HK-2 (cell line): Measurements from ENCODE around the gene NOTCH2.
"Not testable (repeated sequence)": the region's sequence is repeated elsewhere in the genome, so short reads cannot be mapped to it uniquely, and the experiment has no call there.

Experiments
- DNase-seq: peaks from one replicate; pipeline ENCODE4 v3.0.0-alpha.2; 2018; ENCODE audit not compliant: unreplicated experiment

Gene NOTCH2

DNA sequence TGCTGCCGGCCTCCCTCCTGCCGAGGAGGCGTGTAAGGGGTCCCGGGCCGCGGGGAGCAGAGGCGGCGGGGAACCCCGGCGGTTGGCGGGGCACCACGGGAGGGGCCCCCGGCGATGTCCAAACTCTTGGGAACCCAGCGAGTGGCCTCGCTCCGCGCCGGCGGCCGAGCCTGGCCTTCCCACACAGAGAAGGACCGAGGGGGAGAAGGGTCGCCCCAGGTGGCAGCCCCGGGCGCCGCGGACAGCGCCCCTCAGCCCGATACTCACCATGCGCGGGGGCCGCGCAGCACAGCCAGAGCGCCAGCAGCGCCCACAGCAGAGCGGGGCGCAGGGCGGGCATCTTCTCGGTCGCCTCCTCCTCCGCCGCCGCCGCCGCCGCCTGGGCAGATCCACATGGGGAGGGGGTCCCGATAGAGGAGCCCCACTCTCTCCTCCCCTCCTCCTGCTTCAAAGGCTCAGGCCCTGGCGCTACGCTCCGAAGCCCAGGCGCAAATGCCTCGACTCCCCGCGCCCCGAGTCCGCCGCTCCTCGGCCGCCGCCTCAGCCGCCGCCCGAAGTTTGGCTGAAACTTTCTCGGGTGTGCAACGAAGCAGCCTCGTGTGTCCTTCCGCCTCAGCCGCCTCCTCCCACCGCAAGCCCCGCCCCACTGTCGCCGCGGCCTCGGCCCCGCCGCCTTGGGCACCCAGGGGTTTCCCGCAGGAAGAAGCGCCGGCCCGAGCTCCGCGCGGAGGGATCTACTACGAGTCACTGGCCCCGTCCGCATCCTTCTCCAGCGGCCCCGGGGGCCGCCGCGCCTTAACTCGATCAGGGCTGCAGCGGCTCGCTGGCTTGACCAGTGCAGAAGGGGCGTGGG lies at the start of gene NOTCH2:
NOTCH2 (minus strand) TSS at position 596 of the 853 bp plus-strand sequence; CDS start at position 340, 256 bp downstream.
- DNase-seq: peak; percentile 26

DNA sequence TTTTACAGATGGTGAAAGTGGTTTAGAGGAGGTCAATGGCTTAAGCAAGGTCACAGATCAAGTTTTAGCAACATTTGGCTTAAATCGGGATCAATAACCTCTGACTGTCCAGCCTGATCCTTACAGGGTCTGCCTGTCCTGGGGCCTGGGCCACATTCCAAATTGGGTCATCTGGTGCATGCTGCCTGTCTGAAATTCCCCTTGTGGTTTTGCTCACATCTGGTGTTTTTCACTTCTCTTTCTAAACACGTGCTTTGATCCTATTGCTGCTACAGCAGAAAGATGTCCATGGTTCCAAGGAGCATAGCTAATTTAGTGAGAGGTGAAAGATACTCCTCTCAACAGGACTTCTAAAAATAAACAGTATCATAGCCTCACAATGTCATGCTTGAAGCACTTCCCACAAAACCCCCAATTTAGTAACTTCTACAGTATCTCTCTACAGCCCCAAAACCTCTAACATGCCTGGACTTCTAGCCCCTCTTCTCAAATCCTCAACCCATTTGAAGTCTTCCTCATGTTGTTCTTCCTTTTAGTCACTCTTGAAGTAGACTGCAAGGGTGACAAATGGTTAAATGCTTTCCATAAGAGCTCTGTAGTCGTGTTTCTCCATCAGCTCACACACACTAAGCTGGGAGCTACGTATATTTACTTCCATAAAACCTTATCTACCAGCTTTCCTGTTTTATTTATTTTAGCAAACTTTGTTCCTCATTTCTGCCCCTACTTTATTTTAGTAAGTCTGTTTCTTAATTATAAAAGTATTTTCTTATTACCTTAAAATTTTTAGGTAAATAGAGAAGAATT lies 48.1 kb upstream of the NOTCH2 start:
- not testable (repeated sequence) for DNase-seq

DNA sequence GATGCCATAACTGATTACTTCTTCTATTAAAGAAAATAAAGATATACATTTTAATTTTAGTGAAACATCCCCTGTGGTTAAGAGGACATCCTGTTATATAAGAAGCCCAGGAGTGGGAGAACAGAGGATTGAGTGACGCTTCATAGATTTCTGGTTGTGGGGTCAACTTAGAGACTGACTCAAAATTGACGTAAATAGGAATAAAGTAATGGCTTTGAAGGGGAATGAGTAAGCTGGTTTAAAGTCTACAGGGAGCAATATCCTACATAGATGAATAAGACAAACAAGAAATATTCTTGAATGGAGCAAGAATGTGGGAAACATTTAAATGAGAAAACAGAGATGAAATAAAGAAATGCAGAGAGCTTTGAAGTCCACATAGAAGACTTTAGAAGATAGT lies 46.6 kb upstream of the NOTCH2 start:
- DNase-seq: not testable (repeated sequence)

DNA sequence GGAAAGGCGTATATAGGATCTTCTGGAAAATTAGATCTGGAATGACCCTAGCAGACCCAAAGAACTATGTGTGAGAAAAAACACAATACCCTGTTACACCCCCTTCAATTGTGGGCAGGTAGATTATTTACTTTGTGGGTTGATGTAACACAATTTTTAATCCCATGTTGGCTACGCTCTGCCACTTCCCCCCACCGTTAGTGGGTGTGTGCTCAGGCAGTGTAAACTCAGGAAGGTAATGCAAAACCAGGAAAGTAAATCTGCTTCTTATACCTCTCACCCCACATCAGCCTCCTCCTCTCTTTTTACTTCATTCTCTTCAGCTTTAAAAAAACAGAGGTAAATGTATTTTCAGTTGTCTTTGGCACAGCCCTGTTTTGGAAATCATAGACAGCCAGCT lies 43.7 kb upstream of the NOTCH2 start:
- not testable (repeated sequence) for DNase-seq

DNA sequence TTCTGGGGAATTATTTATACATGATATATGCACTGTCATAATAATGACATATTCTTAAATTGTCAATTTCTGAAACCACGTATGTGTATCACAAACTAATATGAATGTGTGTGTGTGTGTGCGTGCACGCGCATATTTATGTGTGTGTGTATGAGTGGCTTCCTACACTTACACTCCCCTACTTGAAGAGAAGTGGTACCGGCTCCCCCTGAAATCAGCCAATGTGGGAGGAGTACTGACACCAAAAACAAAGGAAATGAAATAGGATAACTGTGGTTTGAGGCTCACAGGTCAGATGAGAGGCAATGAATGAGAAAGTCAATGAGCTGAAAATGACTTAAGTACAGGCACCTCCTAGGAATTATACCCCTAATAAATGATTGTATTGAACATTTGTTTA lies 42.8 kb upstream of the NOTCH2 start:
- not testable (repeated sequence) for DNase-seq

DNA sequence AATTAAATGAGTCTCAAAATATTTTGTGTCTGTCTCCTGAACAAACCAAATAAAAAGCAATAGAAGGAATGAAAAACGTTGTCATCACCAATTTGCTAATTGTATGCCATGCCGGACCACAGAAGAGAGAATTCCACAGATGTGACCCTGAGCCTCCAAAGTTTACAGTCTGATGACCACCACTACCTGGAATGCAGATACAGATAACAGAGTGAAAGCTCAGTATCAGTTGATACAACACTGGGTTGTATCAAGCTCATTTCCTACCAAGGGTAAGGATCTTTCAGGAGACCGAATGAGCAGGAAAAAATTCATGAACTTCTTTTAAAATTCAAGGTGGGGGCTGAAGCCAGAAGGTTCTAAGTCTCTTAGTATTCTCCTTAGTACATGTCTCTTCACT lies 42.3 kb upstream of the NOTCH2 start:
- not testable (repeated sequence) for DNase-seq

DNA sequence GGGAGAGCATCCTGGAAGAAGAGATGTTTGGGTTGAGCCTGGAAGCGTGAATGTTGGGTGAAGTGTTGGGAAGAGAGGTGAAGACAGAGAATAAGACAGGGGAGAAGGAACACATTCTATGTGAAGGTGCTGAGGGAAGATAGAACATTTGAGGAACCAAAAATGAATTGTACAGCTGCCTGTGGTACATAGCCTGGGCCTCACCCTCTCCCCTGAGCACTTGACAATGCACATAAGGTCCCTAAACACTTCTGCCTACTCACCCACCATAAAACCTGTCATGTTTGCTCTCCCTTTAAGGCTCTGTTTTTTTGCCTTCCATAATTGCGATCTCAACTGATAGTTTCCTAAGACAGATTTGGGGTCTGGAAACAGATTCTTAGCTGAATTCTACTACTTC lies 41.5 kb upstream of the NOTCH2 start:
- DNase-seq: not testable (repeated sequence)

DNA sequence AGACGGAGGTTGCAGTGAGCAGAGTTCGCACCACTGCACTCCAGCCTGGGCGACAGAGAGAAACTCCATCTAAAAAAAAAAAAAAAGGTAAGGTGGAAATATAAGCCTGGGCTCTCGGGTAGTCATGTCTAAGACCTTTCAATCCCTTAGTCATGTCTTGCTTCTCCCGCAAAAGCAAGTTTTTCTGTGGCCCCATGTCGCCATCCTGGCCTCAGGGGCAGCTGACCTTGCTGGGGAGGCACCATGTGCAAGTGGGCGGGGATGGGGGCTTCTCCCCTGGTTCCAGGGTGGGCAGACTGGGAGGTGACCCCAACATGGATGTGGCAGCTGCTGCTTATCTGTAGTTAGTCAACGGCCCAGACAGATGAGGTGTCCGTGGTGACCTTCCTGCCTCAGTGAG lies 40.2 kb upstream of the NOTCH2 start:
- DNase-seq: not testable (repeated sequence)

DNA sequence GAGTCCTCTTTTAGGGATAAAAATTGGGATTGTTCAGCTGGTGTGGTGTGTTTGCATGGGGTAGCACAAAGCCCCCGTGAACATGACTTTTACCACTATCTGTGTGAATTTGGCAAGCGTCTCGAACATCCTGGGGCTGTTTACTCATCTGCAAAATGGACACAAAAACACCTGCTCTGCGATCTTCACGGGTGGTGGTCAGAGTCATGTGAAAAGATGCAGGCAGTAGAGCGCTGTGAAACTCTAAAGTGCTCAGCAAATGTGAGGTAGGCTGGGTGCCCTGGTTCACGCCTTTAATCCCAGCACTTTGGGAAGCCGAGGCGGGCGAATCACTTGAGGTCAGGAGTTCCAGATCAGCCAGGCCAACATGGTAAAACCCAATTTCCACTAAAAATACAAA lies 39.7 kb upstream of the NOTCH2 start:
- DNase-seq: not testable (repeated sequence)

DNA sequence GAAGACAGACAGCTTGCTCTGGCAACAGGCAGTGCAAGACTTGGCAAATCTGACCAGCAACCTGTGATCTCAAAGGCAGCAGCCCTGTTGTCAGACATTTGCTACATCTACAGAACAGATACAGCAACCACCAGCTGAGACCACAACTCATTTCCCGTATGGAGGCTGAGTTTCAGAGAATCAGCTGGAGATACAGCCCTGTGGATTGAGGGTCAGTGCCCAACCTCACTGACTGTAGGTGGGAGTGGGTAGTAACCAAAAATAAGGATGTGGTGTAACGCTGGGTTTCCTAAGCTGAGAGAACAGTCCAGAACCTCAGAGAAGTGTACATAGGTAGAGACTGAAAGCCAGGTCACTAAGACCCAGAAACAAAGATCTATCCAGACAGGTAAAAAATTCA lies 35.8 kb upstream of the NOTCH2 start:
- DNase-seq: not testable (repeated sequence)

DNA sequence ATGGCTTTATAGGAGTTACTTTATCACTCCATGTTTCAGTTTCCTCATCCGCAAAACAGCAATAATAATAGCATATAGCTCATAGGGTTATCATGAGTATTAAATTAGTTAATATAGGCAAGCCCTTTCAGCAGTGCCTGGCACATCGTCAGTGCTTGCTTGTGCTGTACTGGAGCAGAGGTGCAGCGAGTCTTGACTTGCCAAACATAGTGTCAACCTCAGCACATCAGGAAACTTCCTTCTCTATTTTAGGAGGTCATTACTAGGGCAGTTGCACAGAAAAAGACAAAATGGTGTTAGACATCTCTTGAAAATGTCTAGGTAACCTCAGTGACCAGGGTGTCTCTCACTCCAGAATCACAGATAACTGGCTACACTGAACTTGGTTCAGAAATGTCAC lies 34.3 kb upstream of the NOTCH2 start:
- not testable (repeated sequence) for DNase-seq

DNA sequence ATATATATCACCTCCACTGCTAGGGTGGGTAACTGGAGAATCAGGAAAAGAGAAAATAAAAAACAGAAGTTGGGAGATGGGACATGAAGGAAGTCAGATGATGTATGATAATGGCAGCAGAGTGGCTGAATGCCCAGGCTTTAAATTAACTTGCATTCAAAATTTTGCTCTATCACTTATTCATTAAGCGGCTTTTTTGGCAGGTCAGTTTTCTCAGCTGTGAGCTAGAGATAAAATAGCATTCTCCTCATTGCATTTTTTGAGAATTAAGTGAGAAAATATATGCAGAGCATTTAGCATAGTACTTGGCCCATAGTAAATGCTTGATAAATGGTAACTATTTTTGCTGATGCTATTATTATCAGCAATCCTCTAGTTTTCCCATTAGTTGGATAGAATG lies 32.1 kb upstream of the NOTCH2 start:
- DNase-seq: not testable (repeated sequence)

DNA sequence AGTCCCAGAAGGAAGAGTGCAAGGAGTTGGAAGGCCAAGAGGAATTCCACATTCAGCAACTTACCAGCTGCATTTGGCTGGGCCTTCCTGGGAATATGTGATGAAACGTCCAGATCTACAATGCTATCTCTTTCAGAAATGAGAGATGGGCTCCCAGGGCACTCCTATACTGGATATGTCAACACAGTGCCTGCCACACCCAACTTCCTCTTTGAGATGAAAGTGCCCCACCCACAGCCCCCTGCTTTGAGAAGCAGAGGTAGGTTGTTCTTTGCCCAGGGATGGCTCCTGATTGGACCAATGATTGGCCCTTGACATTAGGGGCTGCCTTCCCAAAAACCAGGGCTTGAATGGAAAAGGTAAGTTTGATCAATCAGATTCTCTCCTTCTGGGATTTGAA lies 31.1 kb upstream of the NOTCH2 start:
- not testable (repeated sequence) for DNase-seq

DNA sequence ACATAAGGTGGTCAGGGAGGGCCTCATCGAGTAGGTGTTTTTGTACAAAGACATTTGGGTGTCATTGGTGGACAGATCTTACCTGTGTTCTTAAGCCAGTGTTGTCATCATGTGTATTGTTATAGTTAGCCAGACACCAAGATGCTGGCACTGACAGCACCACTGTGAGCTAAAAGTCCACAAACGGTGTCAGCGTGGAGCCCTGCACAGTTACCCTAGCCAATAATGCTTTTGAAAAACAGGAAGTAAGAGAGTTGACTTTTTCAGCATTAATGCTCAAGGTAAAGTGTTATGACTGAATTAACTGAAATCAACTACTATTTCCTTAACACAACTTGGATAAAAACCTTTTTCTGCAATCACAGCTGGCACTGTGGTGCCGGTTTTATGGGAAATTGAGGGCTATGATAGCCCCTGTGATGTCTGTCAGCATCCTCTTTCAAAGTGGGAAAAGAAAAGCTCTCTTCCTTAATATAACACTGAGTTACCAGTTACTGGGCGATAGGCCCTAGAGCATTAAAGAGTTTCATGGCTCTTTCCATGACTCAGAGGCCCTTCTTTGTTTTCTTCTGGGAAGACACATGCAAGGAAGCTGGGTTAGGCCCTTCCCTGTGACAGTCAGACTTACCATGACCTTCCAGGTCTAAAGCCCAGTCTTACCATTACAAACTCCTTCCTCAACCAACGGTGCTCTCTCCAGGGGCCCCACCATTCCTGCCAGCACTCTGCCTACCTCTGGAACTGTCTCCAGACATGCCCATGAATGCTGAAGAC lies 29.7 kb upstream of the NOTCH2 start:
- not testable (repeated sequence) for DNase-seq

DNA sequence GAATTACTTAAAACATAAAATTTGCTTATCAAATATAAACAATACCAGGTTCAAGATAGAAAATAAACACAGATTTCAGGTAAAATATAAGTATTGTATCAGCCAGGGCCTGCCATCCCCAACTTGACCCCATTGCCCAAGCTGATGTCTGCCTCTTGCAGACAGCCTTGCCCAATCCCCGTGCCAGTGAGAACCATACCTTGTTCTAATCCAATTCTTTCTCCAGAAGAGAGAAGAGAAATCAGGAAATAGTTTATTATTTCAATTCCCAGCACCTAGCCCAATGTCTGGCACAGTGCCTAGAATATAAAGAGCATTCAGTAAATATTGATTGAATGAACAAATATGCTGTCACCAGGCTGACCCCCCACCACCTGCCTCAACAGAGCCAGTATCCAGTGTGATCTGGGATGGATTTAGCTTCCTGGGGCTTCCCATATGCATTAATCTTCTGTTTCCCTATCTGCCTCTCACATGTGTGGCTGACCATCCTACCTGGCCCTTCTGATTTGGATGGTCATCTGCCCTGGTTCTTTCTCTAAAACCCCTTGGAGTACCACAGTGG lies 27.6 kb upstream of the NOTCH2 start:
- DNase-seq: not testable (repeated sequence)

DNA sequence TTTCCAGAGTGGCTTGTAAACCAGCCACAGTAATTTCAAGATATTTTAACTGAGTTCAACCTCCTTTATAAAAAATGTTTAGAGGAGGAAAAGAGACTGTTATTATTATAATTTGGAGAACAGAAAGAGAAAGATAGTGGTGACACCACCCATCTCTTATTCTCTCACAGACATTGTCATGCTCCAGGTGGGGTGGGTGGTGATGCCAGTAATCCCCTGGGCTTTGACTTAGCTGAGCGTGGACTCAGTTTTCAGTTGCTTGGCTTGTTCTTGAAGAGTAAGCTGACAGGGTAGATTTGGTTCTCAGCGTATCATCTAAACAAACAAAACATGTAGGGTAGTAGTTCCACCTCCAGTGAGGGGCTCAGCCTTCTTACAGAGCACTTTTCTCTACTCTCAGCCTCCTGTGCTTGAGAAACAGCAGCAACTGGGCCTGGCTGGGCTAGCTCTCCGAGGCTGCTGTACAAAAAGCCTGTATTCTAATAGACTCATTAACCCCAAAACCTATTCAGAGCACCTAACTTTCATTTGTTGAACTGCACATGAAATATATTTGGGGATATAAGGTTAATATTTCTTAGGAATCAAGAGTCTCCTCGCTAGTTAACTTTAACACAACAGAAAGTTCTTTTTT lies 24.2 kb upstream of the NOTCH2 start:
- DNase-seq: not testable (repeated sequence)

DNA sequence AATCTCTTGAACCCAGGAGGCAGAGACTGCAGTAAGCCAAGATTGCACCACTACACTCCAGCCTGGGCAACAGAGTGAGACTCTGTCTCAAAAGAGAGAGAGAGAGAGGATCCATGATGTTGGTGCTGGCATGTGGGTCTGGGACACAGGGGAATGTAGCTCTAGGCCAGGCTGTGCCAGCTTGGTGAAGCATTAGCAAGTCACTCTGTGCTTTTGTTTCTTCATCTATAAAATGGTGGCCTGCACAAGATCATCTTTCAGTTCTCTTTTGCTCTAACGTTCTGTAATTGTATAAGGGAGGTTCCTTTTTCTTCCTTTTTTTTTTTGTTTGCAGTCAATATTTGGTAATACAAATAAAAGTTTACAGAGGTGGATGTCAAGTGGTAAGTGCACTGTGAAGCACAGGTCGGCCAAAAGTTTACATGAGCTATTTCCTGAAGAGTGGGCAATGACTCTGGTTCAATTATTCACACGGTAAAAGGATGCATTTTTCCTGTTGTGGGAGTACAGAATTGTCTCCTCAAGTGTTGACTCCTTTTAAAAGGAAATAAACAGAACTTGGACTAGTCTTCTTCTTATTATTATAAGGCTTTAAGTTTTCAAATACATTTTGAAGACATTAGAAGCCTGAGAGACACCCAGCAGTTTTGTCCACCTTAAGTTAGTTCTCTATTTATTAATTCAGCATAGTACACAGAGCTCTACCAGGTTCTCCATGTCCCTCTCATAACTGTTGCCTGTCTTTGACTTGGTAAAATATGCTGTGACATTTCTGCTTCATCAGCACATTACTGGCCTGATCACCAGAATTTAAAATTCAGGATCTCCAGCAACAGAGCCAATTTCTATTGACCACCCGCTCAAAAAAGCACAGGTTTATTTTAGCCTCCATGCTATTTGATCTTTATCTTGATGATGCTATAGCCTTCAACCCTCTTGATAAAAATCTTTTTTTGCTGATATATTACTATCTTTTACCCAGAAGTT lies 23.1 kb upstream of the NOTCH2 start:
- not testable (repeated sequence) for DNase-seq

DNA sequence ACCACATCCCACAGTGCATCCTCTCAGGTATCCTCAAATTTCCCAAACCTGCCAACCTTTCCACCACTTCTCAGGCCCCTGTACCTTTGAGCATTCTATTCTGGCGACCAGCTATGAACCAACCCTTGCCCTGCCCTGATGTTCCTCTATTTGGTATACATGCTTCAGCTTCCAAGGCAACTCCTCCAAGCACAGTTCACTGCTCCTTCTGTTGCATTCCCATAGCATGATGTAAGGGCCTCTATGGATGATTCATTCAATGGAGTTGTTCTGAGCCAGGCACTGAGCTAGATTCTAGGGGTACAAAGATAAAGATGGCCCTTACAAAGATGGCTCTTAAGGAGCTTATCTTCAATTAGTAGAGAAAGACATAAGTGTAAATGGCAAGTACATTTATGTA lies 21.4 kb upstream of the NOTCH2 start:
- not testable (repeated sequence) for DNase-seq

DNA sequence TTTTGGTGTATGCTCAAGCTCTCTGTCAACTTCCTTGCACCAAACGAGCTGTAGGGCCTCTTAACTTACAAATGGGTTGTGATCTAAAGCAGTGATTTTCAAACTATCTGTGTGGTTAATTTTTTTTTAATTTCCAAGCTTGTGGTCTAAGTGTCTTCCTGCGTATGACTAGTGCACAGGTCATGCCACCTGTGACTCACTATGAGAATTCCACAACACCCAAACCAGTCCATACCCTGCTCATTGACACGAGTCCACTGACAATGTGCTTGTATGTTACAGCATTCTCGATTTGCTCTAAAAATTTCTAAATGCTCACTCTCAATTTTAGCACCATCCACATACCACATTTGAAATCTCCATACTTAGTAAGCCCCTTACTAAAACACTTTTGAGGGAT lies 18.5 kb upstream of the NOTCH2 start:
- DNase-seq: peak; percentile 49

DNA sequence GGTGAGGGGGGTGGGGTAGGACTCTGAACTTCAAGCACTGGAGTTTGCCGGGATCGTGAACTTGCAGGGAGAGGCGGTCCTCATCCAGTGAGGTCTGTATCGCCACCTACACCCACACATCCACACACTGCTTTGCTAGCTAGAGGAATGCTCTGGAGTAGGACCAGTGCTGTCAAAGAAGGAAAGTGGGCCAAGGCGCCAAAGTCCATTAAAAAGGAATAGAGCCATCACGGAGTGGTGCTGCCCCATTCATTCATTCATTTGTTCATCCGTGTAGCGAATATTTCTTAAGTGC lies 405 bp upstream of the NOTCH2 start:
- DNase-seq: not testable (repeated sequence)
